GM23338 (cell line): ENCODE measurements around the gene AGTRAP. TPM values are rescaled to one million over a fixed set of nuclear protein-coding genes. Genes with fewer than 3 reads are reported as not detected.
A peak's percentile ranks its signal among the peaks of the same experiment; 100 is the strongest.

Source experiments
- ATAC-seq: fragments of 200-7000 bp; cut with Tn5 transposase; 3 replicates; pipeline ENCODE4 v1.9.1; 2020
- DNase-seq: peaks from one replicate; pipeline ENCODE4 v3.0.0-alpha.2; 2015; ENCODE audit warnings: low spot score
- H2AFZ ChIP-seq: fragments of 200-600 bp; sonication (generic); 2 replicates; pipeline ENCODE4 v1.8.0; 2016; ENCODE audit warnings: antibody characterized with exemption, mild to moderate bottlenecking, moderate library complexity
- H3F3A ChIP-seq: fragments of 200-600 bp; sonication (generic); replicated peaks from 2 replicates; pipeline ENCODE4 v1.8.0; 2017; ENCODE audit warnings: antibody characterized with exemption, mixed run types, low read depth
- H3K27ac ChIP-seq: fragments of 200-600 bp; sonication (generic); 2 replicates; pipeline ENCODE4 v1.6.1; 2016; ENCODE audit warnings: low read depth
- H3K27me3 ChIP-seq: fragments of 200-600 bp; sonication (generic); 2 replicates; pipeline ENCODE4 v1.8.0; 2016; ENCODE audit warnings: mild to moderate bottlenecking, mixed run types, moderate library complexity; ENCODE audit not compliant: insufficient read depth
- H3K36me3 ChIP-seq: fragments of 200-600 bp; sonication (generic); 2 replicates; pipeline ENCODE4 v1.8.0; 2016; ENCODE audit warnings: mild to moderate bottlenecking; ENCODE audit not compliant: insufficient read depth
- H3K4me1 ChIP-seq: fragments of 200-600 bp; sonication (generic); 2 replicates; pipeline ENCODE4 v1.8.0; 2016; ENCODE audit warnings: mild to moderate bottlenecking, moderate library complexity; ENCODE audit not compliant: insufficient read depth
- H3K4me2 ChIP-seq: fragments of 200-600 bp; sonication (generic); 2 replicates; pipeline ENCODE4 v1.7.1; 2017; ENCODE audit warnings: mixed run types
- H3K4me3 ChIP-seq: fragments of 200-600 bp; sonication (generic); 2 replicates; pipeline ENCODE4 v1.6.1; 2016; ENCODE audit warnings: mixed run types
- H3K79me2 ChIP-seq: fragments of 200-600 bp; sonication (generic); replicated peaks from 2 replicates; pipeline ENCODE4 v1.8.0; 2017; ENCODE audit warnings: mild to moderate bottlenecking; ENCODE audit not compliant: insufficient read depth
- H3K9me2 ChIP-seq: fragments of 200-600 bp; sonication (generic); 2 replicates; pipeline ENCODE4 v1.8.0; 2017; ENCODE audit not compliant: insufficient read depth
- H4K20me1 ChIP-seq: fragments of 200-600 bp; sonication (generic); replicated peaks from 2 replicates; pipeline ENCODE4 v1.8.0; 2017; ENCODE audit warnings: mild to moderate bottlenecking; ENCODE audit not compliant: insufficient read depth
- H3K27ac Mint-ChIP-seq: 2 replicates; pipeline ENCODE4 v1.8.0; 2020; ENCODE audit warnings: inconsistent platforms, mild to moderate bottlenecking, moderate library complexity, mixed read lengths
- H3K27me3 Mint-ChIP-seq: 3 replicates; pipeline ENCODE4 v1.8.0; 2022; ENCODE audit warnings: low read depth, mild to moderate bottlenecking, moderate library complexity, mixed read lengths, inconsistent platforms; ENCODE audit not compliant: insufficient read depth, poor library complexity
- H3K36me3 Mint-ChIP-seq: 3 replicates; pipeline ENCODE4 v1.8.0; 2021; ENCODE audit warnings: low read depth, mild to moderate bottlenecking, inconsistent platforms, moderate library complexity, mixed read lengths
- H3K4me1 Mint-ChIP-seq: 3 replicates; pipeline ENCODE4 v1.8.0; 2020; ENCODE audit warnings: mild to moderate bottlenecking, inconsistent platforms, mixed read lengths
- H3K4me3 Mint-ChIP-seq: 3 replicates; pipeline ENCODE4 v1.8.0; 2021; ENCODE audit warnings: moderate library complexity, mild to moderate bottlenecking, inconsistent platforms, mixed read lengths
- H3K9me3 Mint-ChIP-seq: 3 replicates; pipeline ENCODE4 v1.8.0; 2020; ENCODE audit warnings: moderate library complexity, mild to moderate bottlenecking, inconsistent platforms, mixed read lengths
- CREB1 ChIP-seq: fragments of 250-450 bp; sonication (Bioruptor Pico); IDR thresholded peaks from 2 replicates; pipeline ENCODE4 v1.5.0; 2020; ENCODE audit warnings: low read depth, mild to moderate bottlenecking, moderate library complexity
- CTCF ChIP-seq, 2 experiments: fragments of 200-600 bp in 1 of 2; sonication (generic) in 1 of 2; conservative IDR thresholded peaks; 2 replicates each; pipeline versions ENCODE4 v1.5.1 to v1.6.1; 2016 to 2017; ENCODE audit warnings: antibody characterized with exemption in 2 of 2, low read depth in 2 of 2, mild to moderate bottlenecking in 2 of 2, moderate library complexity in 1 of 2
- ETS1 ChIP-seq: IDR thresholded peaks from 2 replicates; pipeline ENCODE4 v1.6.1; 2016; ENCODE audit warnings: antibody characterized with exemption
- EZH2 ChIP-seq: fragments of 200-600 bp; sonication (generic); IDR thresholded peaks from one replicate; pipeline ENCODE4 v1.8.0; 2017; ENCODE audit warnings: antibody characterized with exemption, mild to moderate bottlenecking, low read depth; ENCODE audit not compliant: unreplicated experiment
- EZH2phosphoT487 ChIP-seq: fragments of 200-600 bp; sonication (generic); IDR thresholded peaks from one replicate; pipeline ENCODE4 v1.8.1; 2018; ENCODE audit warnings: antibody characterized with exemption; ENCODE audit not compliant: unreplicated experiment
- JUNB ChIP-seq: IDR thresholded peaks from one replicate; pipeline ENCODE4 v1.6.1; 2016; ENCODE audit warnings: antibody characterized with exemption; ENCODE audit not compliant: unreplicated experiment
- NANOG ChIP-seq: IDR thresholded peaks from 2 replicates; pipeline ENCODE4 v1.6.1; 2016; ENCODE audit warnings: antibody characterized with exemption, borderline replicate concordance
- POLR2AphosphoS5 ChIP-seq: IDR thresholded peaks from 2 replicates; pipeline ENCODE4 v1.6.1; 2016; ENCODE audit warnings: antibody characterized with exemption, low read depth
- REST ChIP-seq: IDR thresholded peaks from one replicate; pipeline ENCODE4 v1.6.1; 2018; ENCODE audit warnings: antibody characterized with exemption; ENCODE audit not compliant: unreplicated experiment
- STAT1 ChIP-seq: IDR thresholded peaks from one replicate; pipeline ENCODE4 v1.6.1; 2016; ENCODE audit warnings: antibody characterized with exemption; ENCODE audit not compliant: unreplicated experiment
- ZNF114 ChIP-seq: fragments of 250-450 bp; sonication (Bioruptor Pico); IDR thresholded peaks from 2 replicates; pipeline ENCODE4 v1.5.0; 2020; ENCODE audit warnings: mild to moderate bottlenecking, moderate library complexity
- ZNF462 ChIP-seq: fragments of 250-450 bp; sonication (Bioruptor Pico); IDR thresholded peaks from 2 replicates; pipeline ENCODE4 v1.5.0; 2020; ENCODE audit warnings: mild to moderate bottlenecking, moderate library complexity
- polyA plus RNA-seq: library from polyadenylated mRNA; unstranded; fragments of >200 nt; fragmentation: Nextera tagmentation; extraction: Ambion mirVana; gene quantifications from 2 replicates; pipeline ENCODE4 v1.2.1, GENCODE V29; 2016
- total RNA-seq: library from RNA; depleted of rRNA; stranded (reverse); fragments of >200 nt; shearing (Covaris generic); gene quantifications from 2 replicates; pipeline ENCODE4 v1.2.3, GENCODE V29; 2014

AGTRAP gene
- total and polyA plus RNA-seq, 2 experiments from 2014 or later = 79.4 to 102 TPM

- Histone ChIP-seq H3K4me2 (peak overlapping the region; percentile 64), H4K20me1 (no peaks in the 10 kb centered on the region), H3K4me3 (no peak overlapping the region), H3K27ac (no peak overlapping the region), H3K4me1 (peaks cover 41% of the 10 kb centered on the region), H3K9me2 (no peaks in the 10 kb centered on the region), H3F3A (peaks cover 6% of the 10 kb centered on the region; the same call in 1 of the 2 replicates), H3K36me3 (no peaks in the 10 kb centered on the region; the same call in 1 of the 2 replicates), H3K79me2 (no peaks in the 10 kb centered on the region), H2AFZ (peak overlapping the region; percentile 88), H3K27me3 (no peaks in the 10 kb centered on the region)
- Mint-ChIP-seq H3K36me3 (no peaks in the 10 kb centered on the region), H3K9me3 (no peaks in the 10 kb centered on the region), H3K27me3 (peaks cover 2% of the 10 kb centered on the region), H3K4me3 (no peak overlapping the region), H3K4me1 (peaks cover 48% of the 10 kb centered on the region), H3K27ac (no peak overlapping the region)
- peak; percentile 10; the same call in 2 of the 3 replicates for ATAC-seq
- no peak for DNase-seq
- no peak for TF ChIP-seq STAT1
- TF ChIP-seq ZNF462 (CRISPR knock-in tag) = no peak
- TF ChIP-seq EZH2phosphoT487 = no peak
- no peak for TF ChIP-seq REST
- no peak for TF ChIP-seq EZH2
- TF ChIP-seq CREB1 (CRISPR knock-in tag) = no peak
- TF ChIP-seq NANOG = no peak
- no peak for TF ChIP-seq CTCF (conservative IDR thresholded peaks at IDR 0.05; ENCODE audit: low read depth in 2 of 2)
- no peak for TF ChIP-seq ZNF114 (CRISPR knock-in tag)
- no peak for TF ChIP-seq JUNB
- TF ChIP-seq ETS1 = no peak
- no peak for TF ChIP-seq POLR2AphosphoS5
Measured at GRCh38 chr1:11729498-11730428, 6.2 kb upstream of the AGTRAP start.
